IPS-15b (cell line): ENCODE data around the gene LACTBL1.
"Not testable (repeated sequence)": the region's sequence is repeated elsewhere in the genome, so short reads cannot be mapped to it uniquely, and the experiment has no call there.

Experiments used
- H3K27me3 ChIP-seq: one replicate; pipeline ENCODE4 v1.6.1; 2013; ENCODE audit warnings: low read length; ENCODE audit not compliant: control insufficient read depth, insufficient read depth
- H3K36me3 ChIP-seq: one replicate; pipeline ENCODE4 v1.6.1; 2013; ENCODE audit warnings: low read length; ENCODE audit not compliant: control insufficient read depth, insufficient read depth
- H3K4me1 ChIP-seq: one replicate; pipeline ENCODE4 v1.6.1; 2013; ENCODE audit warnings: mild to moderate bottlenecking, low read length; ENCODE audit not compliant: control insufficient read depth, insufficient read depth
- H3K4me3 ChIP-seq: one replicate; pipeline ENCODE4 v1.5.1; 2013; ENCODE audit warnings: low read depth, low read length
- H3K9ac ChIP-seq: one replicate; pipeline ENCODE4 v1.6.1; 2013; ENCODE audit warnings: low read depth, mild to moderate bottlenecking, low read length
- H3K9me3 ChIP-seq: one replicate; pipeline ENCODE4 v1.6.1; 2013; ENCODE audit warnings: mild to moderate bottlenecking, low read length; ENCODE audit not compliant: control insufficient read depth, insufficient read depth

The LACTBL1 gene

GRCh38 chr1:22957066-22957465 lies 15.6 kb downstream of the LACTBL1 start:
- Histone ChIP-seq H3K27me3 (no peaks in the 10 kb centered on the region), H3K4me1 (no peaks in the 10 kb centered on the region), H3K4me3 (no peak overlapping the region), H3K9me3 (no peaks in the 10 kb centered on the region), H3K36me3 (no peaks in the 10 kb centered on the region), H3K9ac (no peak overlapping the region)

GRCh38 chr1:22955146-22955545 lies 17.5 kb downstream of the LACTBL1 start:
- Histone ChIP-seq H3K36me3 (no peaks in the 10 kb centered on the region), H3K4me1 (no peaks in the 10 kb centered on the region), H3K9me3 (no peaks in the 10 kb centered on the region), H3K27me3 (no peaks in the 10 kb centered on the region), H3K4me3 (no peak overlapping the region), H3K9ac (no peak overlapping the region)

- Histone ChIP-seq H3K27me3 (no peaks in the 10 kb centered on the region), H3K36me3 (no peaks in the 10 kb centered on the region), H3K9ac (no peak overlapping the region), H3K4me3 (no peak overlapping the region), H3K4me1 (no peaks in the 10 kb centered on the region), H3K9me3 (no peaks in the 10 kb centered on the region)
Measured at GRCh38 chr1:22953740-22954141, 18.9 kb downstream of the LACTBL1 start.

DNA sequence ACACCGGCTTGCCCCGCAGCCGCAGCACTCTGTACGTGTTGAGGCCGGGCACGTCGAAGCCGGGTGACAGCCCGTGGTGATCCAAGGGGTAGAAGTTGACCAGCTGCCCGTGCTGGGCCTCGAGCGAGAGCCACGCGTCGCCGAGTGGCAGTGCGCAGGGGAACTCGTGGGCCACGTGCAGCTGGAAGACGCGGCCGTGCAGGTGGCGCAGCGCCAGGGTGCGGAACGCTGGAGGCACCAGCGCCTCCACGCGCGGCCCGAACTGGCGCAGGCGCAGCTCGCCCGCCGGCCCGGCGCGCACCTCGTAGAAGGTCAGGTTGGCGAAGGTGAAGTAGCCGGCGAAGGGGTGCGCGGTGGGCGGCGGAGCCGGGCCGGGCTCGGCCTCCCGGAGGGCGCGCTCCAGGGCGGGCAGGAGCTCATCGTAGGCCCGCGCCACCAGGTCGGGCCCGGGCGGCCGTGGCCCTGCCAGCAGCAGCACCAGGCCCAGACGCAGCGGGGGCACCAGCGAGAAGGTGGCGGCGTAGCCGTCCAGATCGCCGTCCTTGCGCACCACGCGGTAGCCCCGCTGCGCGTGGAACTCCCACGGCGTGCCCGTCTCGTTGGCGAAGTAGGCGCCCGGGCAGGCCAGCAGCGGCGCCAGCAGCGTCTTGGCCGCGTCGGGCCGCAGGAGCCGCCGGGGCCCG lies 19.5 kb downstream of the LACTBL1 start:
- Histone ChIP-seq H3K27me3 (no peaks in the 10 kb centered on the region), H3K4me1 (no peaks in the 10 kb centered on the region), H3K4me3 (no peak overlapping the region)

DNA sequence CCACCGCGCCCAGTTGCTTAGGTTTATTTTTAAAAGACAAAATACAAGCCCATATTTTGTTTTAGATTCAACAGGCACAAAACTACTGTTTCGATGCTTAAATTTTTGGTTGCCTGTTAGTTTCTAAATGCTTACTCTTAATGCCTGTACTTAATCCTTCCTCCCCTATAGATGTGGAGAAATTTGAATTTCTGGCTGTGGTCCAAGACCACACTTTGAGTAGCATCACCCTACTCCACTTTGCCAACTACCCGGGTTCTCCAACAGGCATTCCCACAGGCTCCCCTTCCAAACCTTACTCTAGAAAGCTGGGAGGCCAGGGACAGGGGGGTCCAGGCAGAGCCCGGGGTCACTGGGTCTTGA lies 20.0 kb downstream of the LACTBL1 start:
- Histone ChIP-seq H3K36me3 (no peaks in the 10 kb centered on the region), H3K4me3 (no peak overlapping the region), H3K9me3 (no peaks in the 10 kb centered on the region), H3K4me1 (no peaks in the 10 kb centered on the region), H3K9ac (no peak overlapping the region), H3K27me3 (no peaks in the 10 kb centered on the region)

More for the DNA sequence above, 19.5 kb downstream of the LACTBL1 start:
- Histone ChIP-seq H3K36me3 (no peaks in the 10 kb centered on the region), H3K9me3 (no peaks in the 10 kb centered on the region), H3K9ac (no peak overlapping the region)

DNA sequence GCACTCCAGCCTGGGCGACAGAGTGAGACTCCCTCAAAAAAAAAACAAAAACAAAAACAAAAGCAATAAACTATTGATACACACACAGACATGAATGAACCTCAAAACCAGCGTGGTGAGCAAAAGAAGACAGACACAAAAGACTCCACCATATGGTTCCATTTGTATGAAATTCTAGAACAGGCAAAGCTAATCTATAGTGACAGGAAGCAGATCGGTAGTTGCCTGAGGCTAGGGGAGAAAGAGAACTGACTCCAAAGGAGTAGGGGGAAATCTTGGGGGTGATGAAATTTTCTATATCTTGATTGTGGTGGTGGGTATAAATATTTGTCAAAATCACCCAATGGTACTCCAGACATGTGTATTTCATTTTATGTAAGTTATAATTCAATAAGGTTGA lies 20.9 kb downstream of the LACTBL1 start:
- no peak overlapping the region for H3K9ac ChIP-seq
- no peaks in the 10 kb centered on the region for H3K27me3 ChIP-seq
- no peaks in the 10 kb centered on the region for H3K9me3 ChIP-seq
- no peaks in the 10 kb centered on the region for H3K36me3 ChIP-seq
- H3K4me1 ChIP-seq, result no peaks in the 10 kb centered on the region
- H3K4me3 ChIP-seq, result no peak overlapping the region

- Histone ChIP-seq H3K9ac (no peak overlapping the region), H3K27me3 (no peaks in the 10 kb centered on the region), H3K4me1 (no peaks in the 10 kb centered on the region), H3K36me3 (no peaks in the 10 kb centered on the region), H3K4me3 (no peak overlapping the region), H3K9me3 (no peaks in the 10 kb centered on the region)
Measured at GRCh38 chr1:22949822-22950331, 22.8 kb downstream of the LACTBL1 start.

GRCh38 chr1:22945171-22945570 lies 27.5 kb downstream of the LACTBL1 start:
- H3K9ac ChIP-seq, H3K27me3 ChIP-seq, H3K4me1 ChIP-seq, H3K9me3 ChIP-seq, H3K36me3 ChIP-seq, H3K4me3 ChIP-seq: not testable (repeated sequence)

- no peaks in the 10 kb centered on the region for H3K4me1 ChIP-seq
- H3K36me3 ChIP-seq, result no peaks in the 10 kb centered on the region
- no peaks in the 10 kb centered on the region for H3K27me3 ChIP-seq
- no peak overlapping the region for H3K4me3 ChIP-seq
- no peak overlapping the region for H3K9ac ChIP-seq
- H3K9me3 ChIP-seq, result no peaks in the 10 kb centered on the region
Measured at GRCh38 chr1:22944346-22945055, 28.2 kb downstream of the LACTBL1 start.

DNA sequence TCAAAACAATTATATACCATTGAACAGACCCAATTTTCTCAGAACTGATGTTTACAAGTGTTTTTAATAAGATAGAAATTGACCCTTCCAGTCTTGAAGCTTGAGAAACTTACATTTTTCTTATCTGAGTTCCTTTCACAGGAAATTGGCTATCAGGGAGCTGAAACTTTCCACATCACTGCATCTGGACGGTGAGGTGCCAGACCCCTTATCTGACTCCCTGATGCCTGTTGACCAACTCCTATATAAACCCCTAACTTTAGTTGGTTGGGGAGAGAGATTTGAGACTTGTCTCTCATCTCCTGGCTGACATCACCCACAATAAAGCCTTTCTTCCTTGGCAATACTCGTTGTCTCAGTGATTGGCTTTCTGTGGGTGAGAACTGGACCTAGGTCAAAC lies 31.4 kb downstream of the LACTBL1 start:
- H3K4me1 ChIP-seq, result no peaks in the 10 kb centered on the region
- no peaks in the 10 kb centered on the region for H3K36me3 ChIP-seq
- H3K27me3 ChIP-seq, result no peaks in the 10 kb centered on the region
- no peak overlapping the region for H3K9ac ChIP-seq
- no peak overlapping the region for H3K4me3 ChIP-seq
- no peaks in the 10 kb centered on the region for H3K9me3 ChIP-seq

DNA sequence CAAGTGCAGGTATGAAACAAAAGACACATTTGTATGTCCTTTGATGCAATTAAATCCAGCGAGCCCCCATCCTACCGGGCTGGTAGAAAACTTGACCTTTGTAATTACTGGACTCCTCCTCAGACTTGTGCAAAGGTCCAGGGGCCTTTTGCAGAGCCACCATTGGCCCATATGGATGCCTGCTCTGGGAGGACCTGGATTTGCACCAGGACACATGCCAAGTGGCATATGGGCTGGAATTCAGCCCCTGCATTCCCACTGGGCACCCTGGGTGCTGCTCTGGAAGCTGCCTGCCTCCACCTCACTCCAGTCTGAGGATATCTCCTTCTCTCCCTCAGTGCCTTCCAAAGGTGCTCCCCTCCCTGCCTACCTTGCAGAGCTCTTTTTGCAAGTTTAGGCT lies 36.0 kb downstream of the LACTBL1 start:
- Histone ChIP-seq H3K4me1 (no peaks in the 10 kb centered on the region), H3K36me3 (no peaks in the 10 kb centered on the region), H3K4me3 (no peak overlapping the region), H3K27me3 (no peaks in the 10 kb centered on the region), H3K9me3 (no peaks in the 10 kb centered on the region), H3K9ac (no peak overlapping the region)

GRCh38 chr1:22935433-22935832 lies 37.2 kb downstream of the LACTBL1 start:
- Histone ChIP-seq H3K27me3 (no peaks in the 10 kb centered on the region), H3K9me3 (no peaks in the 10 kb centered on the region), H3K9ac (no peak overlapping the region), H3K4me1 (no peaks in the 10 kb centered on the region), H3K36me3 (no peaks in the 10 kb centered on the region), H3K4me3 (no peak overlapping the region)
